RPMI7951 (cell line): Measurements from ENCODE around the gene SMIM10. TPM values are rescaled to one million over a fixed set of nuclear protein-coding genes. Genes with fewer than 3 reads are reported as not detected.
"Not testable (repeated sequence)": the region's sequence is repeated elsewhere in the genome, so short reads cannot be mapped to it uniquely, and the experiment has no call there.

Experiments
- DNase-seq: peaks from one replicate; pipeline ENCODE4 v3.0.0-alpha.2; 2012; ENCODE audit warnings: low read depth
- total RNA-seq: library from RNA; depleted of rRNA; stranded (reverse); fragments of >200 nt; shearing (Covaris generic); gene quantifications from 2 replicates; pipeline ENCODE4 v1.2.3, GENCODE V29; 2014; rRNA removed

The SMIM10 gene
- total RNA-seq, 1 experiment from 2014 or later = 5.8 TPM

GRCh38 chrX:135010921-135011320, 20.1 kb downstream of the SMIM10 start:
- no peak for DNase-seq

DNA sequence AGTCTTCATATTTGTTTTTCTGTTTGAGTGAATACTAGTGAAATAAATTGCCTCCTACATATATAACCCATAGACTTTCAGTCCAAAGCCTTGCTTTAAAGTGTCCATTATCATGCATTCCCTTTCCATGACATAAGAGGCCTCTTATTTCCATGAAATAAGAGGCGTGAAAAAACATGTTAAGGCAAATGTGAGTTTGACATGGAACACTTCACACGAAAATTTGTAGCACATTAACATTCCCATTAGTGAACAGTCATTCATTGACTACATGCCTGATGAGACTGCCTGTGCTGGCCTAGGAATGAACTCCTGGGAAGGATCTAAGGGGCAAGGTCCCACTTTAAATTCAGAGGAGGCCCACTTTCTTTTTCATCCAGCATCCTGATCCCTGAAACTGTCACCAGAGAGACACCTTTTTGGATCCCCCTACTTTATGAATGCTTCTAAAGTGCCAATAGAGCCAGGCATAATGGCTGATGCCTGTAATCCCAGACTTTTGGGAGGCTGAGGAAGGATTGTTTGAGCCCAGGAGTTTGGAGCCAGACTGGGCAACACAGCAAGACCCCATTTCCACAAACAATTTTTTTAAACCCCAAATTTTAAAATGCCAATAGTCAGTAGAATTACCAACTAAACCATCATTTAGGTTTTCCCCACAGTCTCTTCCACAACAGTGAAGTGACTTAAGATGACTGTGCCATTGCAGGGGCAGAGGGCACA, 24.9 kb downstream of the SMIM10 start:
- DNase-seq = no peak

DNA sequence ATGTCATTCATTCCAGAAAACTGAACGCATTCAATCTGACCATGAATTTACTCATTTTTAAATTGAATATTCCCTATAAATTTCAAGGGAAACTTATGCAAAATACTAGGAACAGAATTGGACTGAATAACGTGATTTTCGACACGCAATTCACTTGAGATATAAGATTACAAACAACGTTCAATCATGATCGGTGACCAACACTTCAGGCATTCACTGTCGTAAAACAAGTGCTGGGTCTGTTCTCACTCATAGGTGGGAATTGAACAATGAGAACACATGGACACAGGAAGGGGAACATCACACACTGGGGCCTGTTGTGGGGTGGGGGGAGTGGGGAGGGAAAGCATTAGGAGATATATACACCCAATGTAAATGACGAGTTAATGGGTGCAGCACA, 29.1 kb downstream of the SMIM10 start:
- DNase-seq = not testable (repeated sequence)

DNA sequence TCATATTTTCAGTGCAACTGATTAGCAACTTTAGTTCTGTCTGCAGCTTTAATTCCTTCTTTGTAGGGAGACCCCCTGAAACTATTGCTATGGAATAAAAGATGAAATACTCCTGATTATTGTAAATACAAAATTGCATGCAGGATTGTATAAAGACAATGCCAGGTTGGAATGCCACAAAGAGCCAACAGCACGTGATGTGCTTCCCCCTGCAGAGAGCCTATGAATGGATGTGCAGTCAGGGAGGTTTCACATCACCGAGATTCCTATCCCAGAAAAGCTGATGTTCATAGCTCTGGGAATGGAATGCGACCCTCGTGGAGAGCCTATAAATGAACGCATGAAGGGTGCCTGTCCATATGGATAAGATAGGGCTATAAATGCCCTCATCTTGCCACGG, 33.0 kb downstream of the SMIM10 start:
- DNase-seq = not testable (repeated sequence)

GRCh38 chrX:135024526-135024925, 33.7 kb downstream of the SMIM10 start:
- DNase-seq = no peak

DNA sequence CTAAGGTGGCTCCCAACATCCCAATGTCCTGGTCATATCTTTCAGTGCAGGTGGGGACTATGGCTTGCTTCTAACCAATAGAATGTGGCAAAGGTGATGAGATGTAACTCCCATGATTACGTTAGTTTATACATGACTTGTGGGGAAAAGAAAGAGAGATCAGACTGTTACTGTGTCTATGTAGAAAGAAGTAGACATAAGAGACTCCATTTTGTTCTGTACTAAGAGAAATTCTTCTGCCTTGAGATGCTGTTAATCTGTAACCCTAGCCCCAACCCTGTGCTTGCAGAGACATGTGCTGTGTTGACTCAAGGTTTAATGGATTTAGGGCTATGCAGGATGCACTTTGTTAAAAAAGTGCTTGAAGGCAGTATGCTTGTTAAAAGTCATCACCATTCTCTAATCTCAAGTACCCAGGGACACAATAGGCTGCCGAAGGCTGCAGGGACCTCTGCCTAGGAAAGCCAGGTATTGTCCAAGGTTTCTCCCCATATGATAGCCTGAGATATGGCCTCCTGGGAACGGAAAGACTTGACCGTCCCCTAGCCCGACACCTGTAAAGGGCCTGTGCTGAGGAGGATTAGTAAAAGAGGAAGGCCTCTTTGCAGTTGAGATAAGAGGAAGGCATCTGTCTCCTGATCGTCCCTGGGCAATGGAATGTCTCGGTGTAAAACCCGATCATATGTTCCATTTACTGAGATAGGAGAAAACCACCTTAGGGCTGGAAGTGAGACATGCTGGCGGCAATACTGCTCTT, 39.6 kb downstream of the SMIM10 start:
- not testable (repeated sequence) for DNase-seq

GRCh38 chrX:135041149-135042123, 50.6 kb downstream of the SMIM10 start:
- DNase-seq = not testable (repeated sequence)

Other genes starting within 250 kb of the SMIM10 start
- 7.4 and 10.3 TPM in 2 replicates for gene PABIR2, start 193.8 kb upstream of the SMIM10 start, total RNA-seq
- gene MOSPD1, start 75.7 kb upstream of the SMIM10 start, total RNA-seq = 19.2 and 20.1 TPM in 2 replicates
- 12.1 and 14.1 TPM in 2 replicates for gene RTL8B, start 31.6 kb downstream of the SMIM10 start, total RNA-seq
- 69.9 and 96.6 TPM in 2 replicates for gene RTL8C, start 41.4 kb downstream of the SMIM10 start, total RNA-seq
- 16.2 and 17.9 TPM in 2 replicates for gene RTL8A, start 61.1 kb downstream of the SMIM10 start, total RNA-seq
- gene SMIM10L2B, start 107.7 kb downstream of the SMIM10 start, total RNA-seq = 0.39 TPM in 1 of 2 replicates, not detected in the other
- gene ETDB, start 129.5 kb downstream of the SMIM10 start, total RNA-seq = not detected in 2 replicates
- 0.39 TPM in 1 of 2 replicates, not detected in the other for gene CT55, start 180.4 kb downstream of the SMIM10 start, total RNA-seq